A549 (cell line): ENCODE measurements around the gene MMP15. TPM values are rescaled to one million over a fixed set of nuclear protein-coding genes. Genes with fewer than 3 reads are reported as not detected.
"Not testable (repeated sequence)": the region's sequence is repeated elsewhere in the genome, so short reads cannot be mapped to it uniquely, and the experiment has no call there.

Source experiments
- ATAC-seq, 2 experiments: fragments of 200-7000 bp in 1 of 2; fragments of >200 bp in 1 of 2; cut with Nextera tagmentation in 1 of 2; cut with Tn5 transposase in 1 of 2; 3 replicates each; pipeline versions ENCODE4 v1.8.0 to v1.9.1; 2018 to 2020; ENCODE audit warnings: mild to moderate bottlenecking in 1 of 2, moderate library complexity in 1 of 2
- CTCF ChIA-PET: fragments of 300-600 bp; sonication (Branson Sonifier 250); formaldehyde crosslinking; extraction: SDS; loops from one replicate; lab custom pipeline; 2021; ENCODE audit warnings: antibody characterized with exemption, inconsistent platforms; lab: Yijun Ruan, JAX
- POLR2A ChIA-PET: fragments of 350-600 bp; formaldehyde crosslinking; extraction: SDS; loops from one replicate; lab custom pipeline; 2021; ENCODE audit warnings: antibody characterized with exemption, inconsistent platforms; lab: Yijun Ruan, JAX
- DNase-seq, 2 experiments: peaks; one replicate each; pipeline versions ENCODE4 v3.0.0 to v3.0.0-alpha.2; 2011 to 2016; ENCODE audit warnings: low read depth in 1 of 2, low spot score in 1 of 2
- FAIRE-seq: peaks from 2 replicates; lab custom pipeline; 2011; peaks lifted over from hg19 to GRCh38; lab: Jason Lieb, UNC
- H3K27ac ChIP-seq, 2 experiments: fragments of >200 bp; sonication (Bioruptor Twin); formaldehyde crosslinking; 3 replicates each; pipeline ENCODE4 v1.5.1; 2016 to 2017
- H3K4me1 ChIP-seq: fragments of >200 bp; sonication (Bioruptor Twin); formaldehyde crosslinking; 3 replicates; pipeline ENCODE4 v1.6.1; 2016
- H3K4me2 ChIP-seq: fragments of >200 bp; sonication (Bioruptor Twin); formaldehyde crosslinking; 3 replicates; pipeline ENCODE4 v1.6.1; 2016
- H3K4me3 ChIP-seq: fragments of >200 bp; sonication (Bioruptor Twin); formaldehyde crosslinking; 3 replicates; pipeline ENCODE4 v1.5.1; 2016
- H3K9me3 ChIP-seq: fragments of >200 bp; sonication (Bioruptor Twin); formaldehyde crosslinking; 3 replicates; pipeline ENCODE4 v1.6.1; 2016
- BCL3 ChIP-seq: fragments of >200 bp; sonication (Bioruptor Twin); formaldehyde crosslinking; IDR thresholded peaks from 3 replicates; pipeline ENCODE4 v1.6.1; 2016
- EHF ChIP-seq: fragments of 250-450 bp; sonication (Bioruptor Pico); IDR thresholded peaks from 2 replicates; pipeline ENCODE4 v1.5.0; 2020; ENCODE audit warnings: mild to moderate bottlenecking
- EHMT2 ChIP-seq: fragments of 200-600 bp; sonication (generic); IDR thresholded peaks from 2 replicates; pipeline ENCODE4 v1.6.1; 2016; ENCODE audit warnings: antibody characterized with exemption, low read depth, mild to moderate bottlenecking, moderate library complexity
- ELK1 ChIP-seq: fragments of 150-350 bp; IDR thresholded peaks from 2 replicates; pipeline ENCODE4 v1.6.1; 2014; ENCODE audit warnings: low read depth, mild to moderate bottlenecking, low read length
- GATA3 ChIP-seq: IDR thresholded peaks from 2 replicates; pipeline ENCODE4 v1.6.1; 2012; ENCODE audit warnings: borderline replicate concordance
- HDAC2 ChIP-seq: fragments of 200-600 bp; sonication (generic); IDR thresholded peaks from 2 replicates; pipeline ENCODE4 v1.6.1; 2016
- HMGXB4 ChIP-seq: fragments of 250-450 bp; sonication (Bioruptor Pico); IDR thresholded peaks from 2 replicates; pipeline ENCODE4 v1.5.0; 2021; ENCODE audit warnings: mild to moderate bottlenecking, moderate library complexity, borderline replicate concordance
- HOXA7 ChIP-seq: fragments of 250-450 bp; sonication (Bioruptor Pico); IDR thresholded peaks from 2 replicates; pipeline ENCODE4 v1.5.0; 2020; ENCODE audit warnings: mild to moderate bottlenecking, moderate library complexity
- KDM5A ChIP-seq: fragments of 200-600 bp; sonication (generic); IDR thresholded peaks from 2 replicates; pipeline ENCODE4 v1.6.1; 2016; ENCODE audit warnings: antibody characterized with exemption, mild to moderate bottlenecking
- MAFK ChIP-seq: fragments of 450-650 bp; IDR thresholded peaks from 2 replicates; pipeline ENCODE4 v1.6.1; 2014; ENCODE audit not compliant: partially characterized antibody
- MAX ChIP-seq: IDR thresholded peaks from 2 replicates; pipeline ENCODE4 v1.6.1; 2012
- NPAS2 ChIP-seq: fragments of 250-450 bp; sonication (Bioruptor Pico); IDR thresholded peaks from 2 replicates; pipeline ENCODE4 v1.8.0; 2022; ENCODE audit warnings: mild to moderate bottlenecking, moderate library complexity, borderline replicate concordance
- PBX3 ChIP-seq: IDR thresholded peaks from 2 replicates; pipeline ENCODE4 v1.6.1; 2012
- POLR2A ChIP-seq: IDR thresholded peaks from 2 replicates; pipeline ENCODE4 v1.6.1; 2012; ENCODE audit warnings: mild to moderate bottlenecking, low read length
- POLR2AphosphoS2 ChIP-seq: conservative IDR thresholded peaks from 2 replicates; pipeline ENCODE4 v1.6.1; 2012; ENCODE audit warnings: low read length, improper control_type of control experiment, inconsistent platforms
- RFX5 ChIP-seq: fragments of 450-650 bp; IDR thresholded peaks from 2 replicates; pipeline ENCODE4 v1.7.1; 2014; ENCODE audit warnings: antibody characterized with exemption, mild to moderate bottlenecking, moderate library complexity
- SMC3 ChIP-seq: fragments of >200 bp; sonication (Bioruptor Twin); formaldehyde crosslinking; IDR thresholded peaks from 3 replicates; pipeline ENCODE4 v1.6.1; 2018; ENCODE audit warnings: inconsistent platforms
- TFCP2L1 ChIP-seq: fragments of 250-450 bp; sonication (Bioruptor Pico); IDR thresholded peaks from 2 replicates; pipeline ENCODE4 v1.5.0; 2021; ENCODE audit warnings: mild to moderate bottlenecking
- ZFP36 ChIP-seq: fragments of 450-650 bp; IDR thresholded peaks from 2 replicates; pipeline ENCODE4 v1.6.1; 2014; ENCODE audit warnings: borderline replicate concordance; ENCODE audit not compliant: partially characterized antibody
- WGBS: methylation state at CpG from one replicate; pipeline ENCODE4 v1.1.6; 2017; ENCODE audit errors: missing lambda C conversion rate; 5-methylcytosine and 5-hydroxymethylcytosine counted together
- polyA plus RNA-seq, 4 experiments: library from polyadenylated mRNA; depleted of rRNA in 3 of 4; stranded (reverse); fragments of >200 nt; fragmentation: RNase III in 1 of 4; extraction: RNeasy Plus Mini Kit Qiagen cat#74134 plus additional on column Dnase treatment in 1 of 4; gene quantifications; 2 replicates in 3 of 4; 3 replicates in 1 of 4; pipeline ENCODE4 v1.2.3, GENCODE V29; 2011 to 2017

MMP15 gene
- polyA plus RNA-seq, 2 of the 4 experiments (the other 2 are of a cell fraction), result 4.3 to 11.2 TPM

- no peak for FAIRE-seq
- CTCF ChIA-PET, result no interaction called here
Measured at GRCh38 chr16:58076514-58076913, 51.0 kb downstream of the MMP15 start.

GRCh38 chr16:58077796-58078195 is 52.2 kb downstream of the MMP15 start:
- H3K4me3 ChIP-seq, result no peak overlapping the region
- ChIA-PET CTCF (interaction anchor here (1.1 kb wide), 1 partner anchor 14 kb away, joined by 4 read pairs; no protein-coding TSS in a partner anchor), POLR2A (no interaction called here)
- peaks cover 3% of the 10 kb centered on the region; the same call in 2 of the 3 replicates for H3K9me3 ChIP-seq
- no peak overlapping the region for H3K4me2 ChIP-seq
- FAIRE-seq (no peak), DNase-seq (no peak), ATAC-seq (no peak)
- H3K27ac ChIP-seq, result no peak overlapping the region
- H3K4me1 ChIP-seq, result no peaks in the 10 kb centered on the region
- WGBS, result 77% methylated on average over 8 of the region's 8 CpGs
- TF ChIP-seq HMGXB4 (CRISPR knock-in tag) (no peak), EHF (CRISPR knock-in tag) (no peak), RFX5 (no peak), MAX (no peak), EHMT2 (no peak), POLR2AphosphoS2 (no peak), SMC3 (no peak), MAFK (no peak), GATA3 (no peak), KDM5A (no peak), NPAS2 (CRISPR knock-in tag) (no peak), HOXA7 (CRISPR knock-in tag) (no peak), ELK1 (no peak), HDAC2 (no peak), PBX3 (no peak)

More at GRCh38 chr16:58076514-58076913, 51.0 kb downstream of the MMP15 start:
- Histone ChIP-seq H3K4me1 (no peaks in the 10 kb centered on the region), H3K9me3 (peaks cover 3% of the 10 kb centered on the region; the same call in 2 of the 3 replicates), H3K4me2 (no peak overlapping the region), H3K27ac (no peak overlapping the region), H3K4me3 (no peak overlapping the region)
- POLR2A ChIA-PET, result no interaction called here
- DNase-seq (no peak), ATAC-seq (no peak)
- 92% methylated on average over 1 of the region's 1 CpG for WGBS
- no peak for TF ChIP-seq TFCP2L1 (CRISPR knock-in tag)
- no peak for TF ChIP-seq BCL3
- TF ChIP-seq KDM5A, result no peak
- no peak for TF ChIP-seq ZFP36
- no peak for TF ChIP-seq RFX5
- no peak for TF ChIP-seq POLR2AphosphoS2
- TF ChIP-seq POLR2A, result no peak

GRCh38 chr16:58080657-58081056 is 55.1 kb downstream of the MMP15 start:
- ATAC-seq, FAIRE-seq, H3K27ac ChIP-seq, H3K4me1 ChIP-seq, H3K4me2 ChIP-seq, H3K4me3 ChIP-seq, H3K9me3 ChIP-seq, POLR2A ChIA-PET, DNase-seq: not testable (repeated sequence)
- CTCF ChIA-PET, result interaction anchor here (0.6 kb wide), 1 partner anchor 13 kb away, joined by 3 read pairs; no protein-coding TSS in a partner anchor
- 75% methylated on average over 5 of the region's 5 CpGs for WGBS
